Renal cortex interstitium (tissue), 15 donors: ENCODE measurements around the gene MTSS2. TPM values are rescaled to one million over a fixed set of nuclear protein-coding genes. Genes with fewer than 3 reads are reported as not detected.

Experiments
- DNase-seq, 11 donors: peaks; one replicate each; pipeline ENCODE4 v3.0.0-alpha.2; 2013; ENCODE audit warnings: low read depth in 9 of 11, low spot score in 4 of 11; ENCODE audit errors: extremely low read depth in 1 of 11
- long read RNA-seq, 16 experiments: transcript quantifications; one replicate each; lab custom pipeline, GENCODE V29; 2026
- polyA plus RNA-seq, 3 donors: library from polyadenylated mRNA; unstranded; fragments of 120-200 nt; gene quantifications; one replicate each; pipeline ENCODE4 v1.2.1, GENCODE V29; 2013; ENCODE audit not compliant: insufficient read length in 3 of 3

Gene MTSS2
- polyA plus RNA-seq: 10 to 100 TPM; 37.5 to 54.8 (median 40.7) TPM
- long read RNA-seq, donor 1: 0 reads
- long read RNA-seq, donor 2, partial matches to known transcripts: 6 of 6 reads
- long read RNA-seq, donor 2, other reads (novel, unspliced or antisense): 0 of 6 reads
- long read RNA-seq, donor 3: 0 reads
- long read RNA-seq, donor 4, partial matches to known transcripts: 7 of 7 reads
- long read RNA-seq, donor 4, other reads (novel, unspliced or antisense): 0 of 7 reads
- long read RNA-seq, donor 5: 0 reads
- long read RNA-seq, donor 6, partial matches to known transcripts: 39 of 39 reads
- long read RNA-seq, donor 6, other reads (novel, unspliced or antisense): 0 of 39 reads
- long read RNA-seq, donor 7, partial matches to known transcripts: 5 of 5 reads
- long read RNA-seq, donor 7, other reads (novel, unspliced or antisense): 0 of 5 reads
- long read RNA-seq, donor 8: 0 reads
- long read RNA-seq, donor 9: 0 reads
- long read RNA-seq, donor 10: 0 reads
- long read RNA-seq, donor 11, partial matches to known transcripts: 11 of 11 reads
- long read RNA-seq, donor 11, other reads (novel, unspliced or antisense): 0 of 11 reads
- long read RNA-seq, donor 12: 0 reads
- long read RNA-seq, donor 13: 0 reads
- long read RNA-seq, donor 14: 0 reads
- long read RNA-seq, donor 15, partial matches to known transcripts: 0 of 1 reads
- long read RNA-seq, donor 15, other reads (novel, unspliced or antisense): 0 of 1 reads
- long read RNA-seq, donor 16, partial matches to known transcripts: 30 of 36 reads
- long read RNA-seq, donor 16, other reads (novel, unspliced or antisense): 6 of 36 reads

DNA sequence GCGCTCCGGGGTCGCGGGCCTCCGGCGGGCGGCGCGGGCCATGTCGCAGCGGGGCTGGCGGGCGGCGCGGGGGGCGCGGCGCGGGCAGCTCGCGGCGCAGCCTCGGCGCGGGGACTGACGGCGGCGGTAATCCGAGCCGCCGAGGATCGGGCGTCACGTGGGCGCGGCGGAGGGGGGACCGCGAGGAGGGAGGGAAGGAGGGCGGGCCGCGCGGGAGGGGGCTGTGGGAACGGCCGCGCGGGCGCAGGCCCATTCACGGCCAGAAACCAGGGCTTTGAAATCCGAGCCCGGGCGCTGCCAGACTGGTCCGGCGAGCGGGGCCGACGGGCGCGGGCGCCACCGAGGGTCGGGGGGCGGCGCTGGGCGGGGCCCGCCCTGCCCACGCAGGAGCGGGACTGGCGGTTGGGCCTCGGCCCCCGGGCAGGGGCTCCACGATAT lies at the start of gene MTSS2:
Gene MTSS2 (minus strand): TSS at position 116 of the 438 bp plus-strand sequence. CDS start 262 bp downstream, outside the sequence.
- DNase-seq: peak; percentile 54 to 89 (median 86)

DNA sequence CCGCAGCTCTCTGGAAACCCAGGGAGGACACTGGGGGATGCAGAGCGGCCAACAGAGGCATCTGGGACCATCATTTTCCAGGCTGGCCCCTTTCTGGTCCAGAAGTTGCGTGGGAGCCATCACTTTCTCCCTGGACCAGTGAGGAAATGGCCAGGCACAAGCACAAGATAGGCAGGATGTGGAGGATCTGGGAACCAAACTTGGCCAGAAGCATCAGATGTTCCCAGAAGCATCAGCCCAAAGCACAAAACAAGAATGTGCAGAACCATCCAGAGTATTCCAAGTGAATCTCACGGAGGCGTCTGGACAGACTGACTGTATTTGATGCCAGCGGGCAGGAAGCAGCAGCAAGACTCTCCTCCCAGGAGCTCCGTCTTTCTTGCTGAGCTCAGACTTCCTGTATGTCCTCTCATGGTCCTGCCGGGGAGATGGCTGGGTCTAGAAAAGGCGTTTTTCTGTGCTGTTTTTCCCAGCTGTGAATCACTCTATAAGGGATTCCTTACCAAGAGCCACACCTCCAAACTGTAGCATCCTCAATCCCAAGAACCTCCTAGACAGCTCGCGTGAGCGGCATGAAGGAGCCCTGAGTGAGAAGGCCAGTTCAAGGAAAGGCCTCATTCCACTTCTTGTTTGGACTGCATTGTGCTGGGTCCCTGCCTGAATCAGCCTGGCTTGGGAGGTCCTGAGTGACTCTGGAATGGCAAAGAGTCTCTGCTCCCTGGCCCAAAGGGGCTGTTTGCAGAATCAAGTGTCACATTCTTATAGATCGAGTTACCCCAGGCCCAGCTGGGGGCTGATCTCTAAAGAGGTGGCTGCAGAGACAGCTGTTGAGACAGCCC lies 49.5 kb upstream of the MTSS2 start:
- peak in 1 of 11 donors; percentile 46 for DNase-seq

GRCh38 chr16:70734522-70735095 lies 48.8 kb upstream of the MTSS2 start:
- DNase-seq: no peak

- no peak for DNase-seq
Measured at GRCh38 chr16:70730944-70731343, 45.1 kb upstream of the MTSS2 start.

GRCh38 chr16:70730031-70730430 lies 44.2 kb upstream of the MTSS2 start:
- DNase-seq: no peak

- no peak for DNase-seq
Measured at GRCh38 chr16:70729292-70729691, 43.4 kb upstream of the MTSS2 start.

DNA sequence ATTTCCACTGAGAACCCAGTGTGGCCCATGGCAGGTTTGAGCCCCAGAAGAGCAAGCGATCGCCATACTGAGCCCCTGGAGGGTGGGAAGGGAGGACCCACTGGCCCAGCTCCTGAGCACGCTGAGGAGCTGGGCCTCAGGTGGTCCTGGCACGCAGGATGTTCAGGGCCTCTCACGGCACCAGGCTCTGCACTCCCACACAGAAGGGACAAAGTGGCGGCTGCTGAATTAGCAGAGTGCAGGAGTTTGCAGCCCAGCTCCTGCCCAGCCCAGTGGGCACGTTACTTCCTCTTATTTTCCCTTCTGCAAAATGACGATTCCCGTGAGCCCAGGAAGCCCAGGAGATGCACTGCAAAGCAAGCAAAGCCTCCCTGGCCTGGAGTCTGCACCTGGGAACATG lies 42.3 kb upstream of the MTSS2 start:
- no peak for DNase-seq

- peak in 1 of 11 donors; percentile 23 for DNase-seq
Measured at GRCh38 chr16:70726892-70727361, 41.1 kb upstream of the MTSS2 start.

DNA sequence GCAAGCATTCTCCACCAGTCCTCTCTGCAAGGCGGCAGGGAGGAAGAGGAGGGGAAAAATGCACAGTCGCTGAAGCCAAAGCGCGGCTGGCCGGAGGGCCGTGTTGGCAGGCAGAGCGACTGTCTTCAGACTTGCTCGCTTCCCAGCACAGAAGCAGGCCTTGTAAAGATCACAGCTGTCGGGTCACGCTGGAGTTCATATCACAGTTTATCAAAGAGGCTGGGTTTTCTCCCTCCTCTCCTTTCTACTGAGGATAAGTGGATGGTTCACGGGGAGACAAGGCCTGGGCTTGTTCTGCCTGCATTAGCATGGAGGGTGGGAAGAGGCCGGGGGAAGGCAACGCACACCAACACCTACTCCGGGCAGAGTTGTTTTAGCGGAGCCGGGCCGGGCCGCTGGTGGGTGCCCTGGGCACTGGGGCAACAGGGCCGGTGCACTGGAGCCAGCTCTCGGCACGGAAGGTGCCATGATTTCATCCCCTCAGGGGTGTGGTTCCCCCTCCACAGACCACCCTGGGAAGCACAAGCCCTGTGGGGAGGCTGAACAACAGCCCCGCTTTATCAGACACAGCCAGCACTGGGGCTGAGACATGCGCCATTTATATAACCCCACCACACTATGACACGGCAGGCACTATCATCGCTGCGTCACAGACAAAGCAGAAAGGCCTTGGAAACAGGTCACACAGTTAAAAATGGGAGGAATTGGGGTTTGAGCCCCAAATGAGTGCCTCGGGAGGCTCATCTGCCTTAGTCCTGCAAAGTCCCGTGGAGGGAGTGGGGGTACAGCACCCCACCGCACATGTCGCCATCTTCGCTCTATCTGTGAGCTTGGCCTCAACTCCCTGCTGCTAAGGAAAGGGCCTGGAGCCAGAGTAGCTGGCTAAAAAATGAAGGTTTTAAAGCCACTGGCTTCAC lies 40.3 kb upstream of the MTSS2 start:
- no peak for DNase-seq

DNA sequence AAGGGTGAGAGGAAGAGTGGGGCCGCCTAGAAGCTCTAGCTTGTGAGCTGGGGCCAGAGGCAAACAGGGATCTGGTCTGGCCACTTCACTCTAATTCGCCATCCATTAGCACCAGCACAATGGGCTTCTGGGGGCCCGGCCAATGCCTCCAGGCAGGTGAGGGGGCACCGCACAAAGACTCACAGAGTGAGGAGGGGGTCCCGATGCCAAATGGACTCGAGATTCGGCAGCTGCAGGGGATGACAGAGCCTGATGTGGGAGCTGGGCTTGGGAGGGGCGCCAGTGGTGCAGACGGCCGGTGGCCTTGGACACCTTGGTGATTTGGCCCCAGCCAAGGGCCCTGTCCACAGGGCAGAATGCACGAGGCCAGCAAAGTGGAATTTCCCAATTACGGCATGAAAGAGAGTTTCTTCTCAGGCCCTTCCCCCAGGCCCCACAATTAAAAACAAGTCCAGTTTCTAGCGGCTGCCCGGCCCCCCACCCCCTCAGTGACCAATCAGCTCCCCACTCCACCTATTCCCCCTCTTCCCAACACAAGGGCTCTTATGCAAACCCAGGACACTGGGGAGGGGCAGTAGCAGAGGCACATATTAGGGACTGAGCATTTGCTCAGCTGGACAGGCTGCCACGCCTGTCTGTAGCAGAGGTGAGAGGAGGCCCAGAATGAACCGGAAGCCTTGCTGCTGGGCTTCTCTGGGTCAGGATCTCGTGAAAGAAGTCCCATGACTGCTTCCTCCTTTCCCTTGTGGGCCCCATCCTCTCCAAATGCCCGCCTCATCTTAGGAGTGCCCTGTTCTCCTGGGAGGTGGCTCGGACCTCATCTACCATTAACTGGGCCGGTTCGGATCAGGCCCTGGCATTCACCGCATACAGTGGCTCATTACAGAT lies 39.4 kb upstream of the MTSS2 start:
- no peak for DNase-seq

DNA sequence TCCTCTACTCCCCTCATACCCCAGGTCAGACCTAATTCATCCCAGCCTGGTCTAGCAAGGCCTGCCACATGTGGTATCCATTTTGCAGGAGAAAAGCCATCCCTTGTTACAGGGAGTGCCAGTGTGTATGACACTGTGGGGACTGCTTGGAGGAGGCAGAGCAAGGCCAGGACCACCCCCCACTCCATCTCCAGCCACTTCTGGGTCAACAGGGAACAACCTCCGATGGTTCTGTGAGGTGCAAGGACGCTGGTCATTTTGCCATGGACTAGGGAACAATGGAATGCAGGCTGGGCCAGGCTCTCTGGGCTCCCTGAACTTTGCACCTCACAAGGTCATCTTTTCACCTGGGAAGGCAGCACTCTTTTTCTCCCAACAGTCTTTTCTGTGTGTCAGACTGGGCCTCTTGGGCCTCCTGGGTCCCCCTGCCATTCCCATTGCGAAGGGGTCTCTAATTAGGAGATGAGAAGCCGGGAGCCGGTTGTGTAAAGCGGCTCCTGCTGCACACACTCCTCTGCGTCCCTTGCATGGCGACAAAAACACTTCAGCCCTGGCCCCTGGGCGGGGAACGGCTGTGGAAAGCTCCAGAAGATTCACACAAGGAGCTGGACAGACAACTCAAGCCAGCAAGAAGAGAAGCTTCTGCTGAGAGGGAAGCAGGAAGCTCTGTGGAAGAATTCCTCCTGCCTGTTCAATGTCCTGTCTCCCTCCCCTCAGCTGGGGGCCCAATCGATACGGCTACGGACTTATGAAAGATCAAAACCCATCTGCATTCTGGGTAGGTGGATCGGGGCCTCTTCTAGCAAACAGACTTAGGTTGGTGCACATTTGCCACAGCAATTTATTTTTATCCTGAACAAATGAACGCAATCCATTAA lies 38.5 kb upstream of the MTSS2 start:
- no peak for DNase-seq

DNA sequence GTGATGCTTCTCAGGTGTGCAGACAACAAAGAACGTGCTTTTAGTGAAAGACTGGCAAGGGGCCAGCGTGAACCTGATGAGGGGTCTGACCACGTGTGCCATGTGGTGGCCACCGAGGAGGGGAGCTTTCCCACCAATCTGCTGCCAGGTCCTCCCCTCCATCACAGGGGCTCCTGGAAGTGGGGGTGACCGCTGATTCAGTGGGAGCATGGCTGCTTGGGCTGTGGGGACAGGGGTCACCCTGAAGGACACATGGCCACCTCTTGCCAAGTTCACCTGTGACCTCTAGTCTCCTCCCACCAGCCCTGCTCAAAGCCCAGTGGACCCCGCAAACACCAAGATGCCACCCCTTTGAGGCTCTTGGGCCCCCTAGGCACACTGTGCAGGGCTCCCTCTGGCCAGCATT lies 37.9 kb upstream of the MTSS2 start:
- no peak for DNase-seq

- DNase-seq: no peak
Measured at GRCh38 chr16:70721202-70721963, 35.5 kb upstream of the MTSS2 start.

DNA sequence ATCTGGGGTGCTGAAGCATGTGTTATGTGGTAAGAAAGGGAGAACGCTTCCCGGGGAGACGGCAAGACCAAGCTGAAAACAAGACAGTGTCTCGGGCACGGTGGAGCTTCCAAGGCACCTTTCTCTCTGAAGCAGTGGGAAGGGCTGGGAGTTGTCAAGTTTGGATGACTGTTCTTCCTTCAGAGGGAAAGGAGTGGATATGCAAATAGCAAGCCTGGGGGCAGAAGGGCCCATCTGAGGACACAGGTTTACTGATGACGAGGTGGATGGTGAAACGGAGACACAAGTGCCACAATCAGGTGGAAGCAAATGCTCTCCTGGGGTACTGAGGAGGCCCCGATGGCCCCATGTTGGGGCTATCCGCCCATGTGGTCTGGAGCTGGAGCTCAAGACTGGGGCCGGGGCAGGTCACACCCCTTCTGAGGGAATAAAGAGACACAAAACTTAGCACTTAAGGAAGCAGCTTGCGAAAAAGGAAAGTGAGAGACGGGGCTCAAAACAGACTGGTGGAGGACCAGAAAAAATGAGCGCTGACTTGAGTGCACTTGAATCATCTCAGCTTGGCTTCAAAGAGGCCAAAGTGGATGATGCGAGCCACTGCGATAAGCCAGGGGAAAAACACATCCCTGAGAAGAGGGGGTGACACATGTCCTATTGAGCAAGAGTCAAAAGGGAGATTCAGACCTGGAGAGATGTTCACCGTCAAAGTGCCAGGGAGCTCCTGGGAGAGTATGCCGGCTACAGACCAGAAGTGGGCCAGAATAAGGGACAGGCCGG lies 34.8 kb upstream of the MTSS2 start:
- DNase-seq: no peak
